ENCODE measurements around the gene HDAC4. TPM values are rescaled to one million over a fixed set of nuclear protein-coding genes. Genes with fewer than 3 reads are reported as not detected.

HDAC4 gene
- total and polyA plus RNA-seq, 2 experiments from 2014 or later, result 8.1 to 41.8 TPM

DNA sequence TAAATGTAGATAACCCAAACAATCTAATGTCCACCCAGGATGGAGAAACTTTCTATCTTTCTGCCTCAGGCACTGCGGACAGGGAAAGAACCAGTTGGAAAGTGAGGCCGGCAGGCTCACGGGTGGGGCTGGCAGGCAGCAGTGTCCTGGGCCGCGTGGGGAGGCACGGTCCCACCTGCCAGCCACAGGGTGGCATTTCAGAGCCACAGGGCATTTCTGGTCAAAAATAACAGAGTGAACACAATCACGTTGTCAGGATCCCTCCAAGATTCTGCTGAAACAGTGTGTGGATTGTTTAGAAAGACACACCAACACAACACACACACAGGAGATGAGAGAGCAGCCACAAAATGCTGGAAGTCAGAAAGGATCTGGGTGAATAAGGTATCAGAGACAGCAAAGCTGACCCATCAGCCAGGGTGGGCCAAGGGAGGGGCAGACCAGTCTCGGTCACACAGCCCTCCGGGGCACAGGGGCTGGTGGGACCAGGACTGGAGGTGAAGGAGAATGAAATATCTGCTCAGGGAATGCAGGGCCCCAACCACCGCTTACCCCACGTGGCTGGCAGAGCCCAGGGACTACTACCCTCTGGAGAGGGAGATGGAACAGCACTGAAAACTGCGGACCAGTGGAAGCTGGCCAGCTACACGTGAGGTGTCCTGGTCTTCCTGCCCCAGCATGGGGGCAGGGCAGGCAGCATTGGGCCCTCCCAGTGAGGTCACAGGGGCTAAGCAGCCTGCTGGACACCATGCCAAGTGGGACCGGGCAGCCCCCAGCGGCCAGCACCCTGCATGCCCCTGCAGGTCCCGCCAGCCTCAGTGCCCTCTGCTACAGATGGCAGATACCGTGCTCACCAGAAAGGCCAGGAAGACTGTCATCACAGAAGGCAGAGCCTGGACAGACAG, 173.9 kb downstream of the HDAC4 start:
- H3K4me1 Mint-ChIP-seq, result peaks cover 69% of the 10 kb centered on the region
- Histone ChIP-seq H3K4me2 (no peak overlapping the region), H2AFZ (no peak overlapping the region), H3K27ac (ENCODE audit: low read depth) (no peak overlapping the region), H4K20me1 (replicated peaks; ENCODE audit: insufficient read depth) (peaks cover 20% of the 10 kb centered on the region), H3F3A (replicated peaks; ENCODE audit: low read depth) (no peaks in the 10 kb centered on the region), H3K9me2 (ENCODE audit: insufficient read depth) (no peaks in the 10 kb centered on the region), H3K4me3 (no peak overlapping the region), H3K27me3 (ENCODE audit: insufficient read depth) (no peaks in the 10 kb centered on the region), H3K4me1 (ENCODE audit: insufficient read depth) (peaks cover 28% of the 10 kb centered on the region), H3K36me3 (ENCODE audit: insufficient read depth) (no peaks in the 10 kb centered on the region), H3K79me2 (replicated peaks; ENCODE audit: insufficient read depth) (peaks cover 92% of the 10 kb centered on the region)
- ATAC-seq (no peak), DNase-seq (ENCODE audit: low spot score) (no peak)
- H3K9me3 Mint-ChIP-seq, result no peaks in the 10 kb centered on the region
- no peaks in the 10 kb centered on the region; the same call in 2 of the 3 replicates for H3K36me3 Mint-ChIP-seq (ENCODE audit: low read depth)
- TF ChIP-seq CREB1 (CRISPR knock-in tag; IDR thresholded peaks at IDR 0.05; ENCODE audit: low read depth) (no peak), CTCF (conservative IDR thresholded peaks at IDR 0.05; ENCODE audit: low read depth in 2 of 2) (0 out of 4 replicates have a peak, but pooled peaks of 1 of the 2 experiments have one; percentile 3)
- peaks cover 8% of the 10 kb centered on the region for H3K27me3 Mint-ChIP-seq (ENCODE audit: insufficient read depth, low read depth, poor library complexity)
- H3K4me3 Mint-ChIP-seq, result no peak overlapping the region
- no peak overlapping the region for H3K27ac Mint-ChIP-seq

- Histone ChIP-seq H3K9me2 (ENCODE audit: insufficient read depth) (no peaks in the 10 kb centered on the region), H2AFZ (no peak overlapping the region), H3F3A (replicated peaks; ENCODE audit: low read depth) (no peaks in the 10 kb centered on the region), H3K27me3 (ENCODE audit: insufficient read depth) (no peaks in the 10 kb centered on the region), H3K4me3 (no peak overlapping the region), H3K4me1 (ENCODE audit: insufficient read depth) (peaks cover 28% of the 10 kb centered on the region), H3K4me2 (peak overlapping the region; percentile 66), H3K79me2 (replicated peaks; ENCODE audit: insufficient read depth) (peaks cover 98% of the 10 kb centered on the region), H3K36me3 (ENCODE audit: insufficient read depth) (no peaks in the 10 kb centered on the region), H4K20me1 (replicated peaks; ENCODE audit: insufficient read depth) (peaks cover 22% of the 10 kb centered on the region), H3K27ac (ENCODE audit: low read depth) (no peak overlapping the region; the same call in 1 of the 2 replicates)
- peak; percentile 10 for ATAC-seq
- Mint-ChIP-seq H3K27me3 (ENCODE audit: insufficient read depth, low read depth, poor library complexity) (peaks cover 12% of the 10 kb centered on the region), H3K9me3 (no peaks in the 10 kb centered on the region), H3K36me3 (ENCODE audit: low read depth) (no peaks in the 10 kb centered on the region; the same call in 2 of the 3 replicates), H3K27ac (no peak overlapping the region), H3K4me3 (no peak overlapping the region), H3K4me1 (peaks cover 74% of the 10 kb centered on the region)
- no peak for DNase-seq (ENCODE audit: low spot score)
- TF ChIP-seq ZNF331 (CRISPR knock-in tag; IDR thresholded peaks at IDR 0.05; ENCODE audit: low read depth) (no peak), ETS1 (IDR thresholded peaks at IDR 0.05) (no peak), EZH2 (IDR thresholded peaks at IDR 0.05; ENCODE audit: low read depth, unreplicated experiment) (no peak), CTCF (conservative IDR thresholded peaks at IDR 0.05; ENCODE audit: low read depth in 2 of 2) (no peak), CREB1 (CRISPR knock-in tag; IDR thresholded peaks at IDR 0.05; ENCODE audit: low read depth) (no peak), JUNB (IDR thresholded peaks at IDR 0.05; ENCODE audit: unreplicated experiment) (no peak), POLR2AphosphoS5 (IDR thresholded peaks at IDR 0.05; ENCODE audit: low read depth) (no peak)
Measured at GRCh38 chr2:239225871-239226561, 174.8 kb downstream of the HDAC4 start.

All from GM23338 (cell line).